GM18519 (cell line): ENCODE results near the gene TMEM30A.

Experiments
- ATAC-seq: cut with Tn5 transposase; IDR thresholded peaks from one replicate; pipeline ENCODE4 v1.9.1; 2021; ENCODE audit warnings: mild to moderate bottlenecking, moderate library complexity; ENCODE audit not compliant: unreplicated experiment, low FRiP score

TMEM30A gene

DNA sequence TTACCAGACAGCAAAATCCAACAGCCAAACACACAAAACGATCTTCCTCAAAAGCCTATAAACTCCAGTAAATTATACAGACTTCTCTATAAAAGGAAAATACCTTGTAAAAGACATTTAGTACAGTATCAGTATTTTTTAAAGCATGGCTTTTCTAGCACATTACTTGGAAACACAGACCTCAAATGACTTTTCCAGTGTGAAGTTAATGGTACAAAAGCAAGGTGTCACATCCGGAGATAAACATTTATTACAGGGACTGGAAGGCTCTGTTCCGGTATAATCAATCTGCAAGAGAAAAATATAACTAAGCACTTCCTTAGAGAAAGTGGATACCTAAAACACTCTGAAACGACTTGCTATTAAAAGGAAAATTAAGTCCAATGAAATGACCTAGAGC lies 17.1 kb downstream of the TMEM30A start:
- ATAC-seq, result no peak

DNA sequence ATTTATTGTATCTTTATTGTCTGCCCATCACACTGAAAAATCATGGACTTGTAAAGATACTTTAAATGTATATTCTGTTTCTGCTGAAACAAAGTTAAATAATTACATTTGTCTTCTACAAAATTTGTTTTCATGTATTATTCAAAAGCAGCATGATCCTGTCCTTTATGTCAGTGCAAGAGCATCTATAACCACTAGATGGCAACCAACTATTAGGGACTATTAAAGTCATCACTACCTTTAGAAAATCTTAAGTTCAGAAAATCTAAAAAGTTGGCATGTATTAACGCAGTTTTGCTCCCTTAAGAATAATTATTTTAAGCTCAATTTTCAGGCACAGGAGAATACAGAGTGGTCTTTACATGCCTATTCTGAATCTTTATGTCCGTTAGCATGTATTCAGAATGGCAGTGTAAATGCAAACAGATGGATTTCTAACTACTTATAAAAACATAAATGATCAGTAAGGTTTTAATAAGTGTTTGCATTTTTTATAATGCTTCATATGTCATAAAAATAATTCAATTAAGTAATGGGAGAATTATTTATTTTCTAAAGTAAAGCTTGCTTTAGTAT lies 17.8 kb downstream of the TMEM30A start:
- ATAC-seq, result peak; percentile 89

DNA sequence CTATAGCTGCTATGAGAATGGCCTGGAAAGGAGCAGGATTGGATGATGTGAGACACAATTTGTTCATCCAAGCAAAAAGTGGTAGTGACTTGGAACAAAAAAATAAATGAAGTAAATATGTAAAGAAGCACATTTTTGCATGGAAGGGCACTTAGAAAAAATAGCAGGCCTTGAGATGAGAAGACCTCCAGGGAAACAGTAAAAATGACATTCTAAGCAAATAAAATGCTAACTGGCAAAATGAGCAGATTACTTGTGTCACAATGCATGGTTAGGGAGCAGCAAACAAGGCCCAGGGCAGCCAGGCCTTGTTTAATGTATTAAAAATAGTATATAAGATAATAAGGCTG lies 21.2 kb downstream of the TMEM30A start:
- no peak for ATAC-seq

DNA sequence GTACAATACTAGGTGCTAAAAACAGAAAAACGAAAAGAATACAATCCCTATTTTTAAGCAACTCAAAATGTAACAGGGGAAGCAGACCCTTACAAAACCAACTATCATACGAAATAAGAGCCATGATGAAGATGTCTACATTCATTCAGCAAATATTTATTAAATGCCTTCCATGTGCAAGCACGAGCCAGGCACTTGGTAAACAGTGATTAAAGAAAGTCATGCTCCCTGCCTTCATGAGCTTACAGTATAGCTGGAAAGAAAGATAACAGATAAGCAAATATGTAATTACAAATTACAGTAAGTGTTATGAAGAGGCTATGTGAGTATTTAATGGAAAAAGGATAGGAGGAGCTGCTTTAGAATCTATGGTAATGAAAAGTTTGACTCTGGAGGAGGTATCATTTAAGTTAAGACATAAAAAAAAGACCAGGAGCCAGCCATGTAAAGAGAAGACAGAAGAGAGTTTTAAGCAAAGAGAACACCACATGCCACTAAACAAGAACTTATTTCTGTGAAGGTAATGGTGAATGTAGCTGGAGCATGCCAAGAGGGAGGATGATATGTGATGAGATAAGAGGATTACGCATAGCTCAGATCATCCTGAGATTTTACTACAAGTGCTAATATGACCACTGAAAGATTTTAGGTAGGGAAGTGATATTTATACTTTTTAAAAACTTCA lies 21.7 kb downstream of the TMEM30A start:
- no peak for ATAC-seq

DNA sequence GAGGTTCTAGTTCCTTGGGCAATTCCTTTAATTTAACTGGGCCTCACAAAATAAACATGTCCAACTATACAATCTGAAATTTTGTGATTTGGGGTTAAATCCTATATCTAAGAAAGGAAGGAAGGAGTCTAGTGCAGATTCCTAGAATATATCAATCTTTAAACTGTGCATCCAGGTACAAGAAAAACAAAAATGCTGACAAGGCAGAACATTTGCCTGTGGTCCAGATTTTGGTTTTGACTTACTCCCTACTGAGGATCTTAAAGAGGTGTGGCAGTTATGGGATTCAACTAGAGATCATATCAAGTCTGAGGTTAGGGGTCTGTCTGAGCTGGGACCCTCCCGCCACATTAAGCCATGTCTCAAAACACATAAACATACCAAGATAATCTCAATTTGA lies 23.3 kb downstream of the TMEM30A start:
- ATAC-seq, result no peak

DNA sequence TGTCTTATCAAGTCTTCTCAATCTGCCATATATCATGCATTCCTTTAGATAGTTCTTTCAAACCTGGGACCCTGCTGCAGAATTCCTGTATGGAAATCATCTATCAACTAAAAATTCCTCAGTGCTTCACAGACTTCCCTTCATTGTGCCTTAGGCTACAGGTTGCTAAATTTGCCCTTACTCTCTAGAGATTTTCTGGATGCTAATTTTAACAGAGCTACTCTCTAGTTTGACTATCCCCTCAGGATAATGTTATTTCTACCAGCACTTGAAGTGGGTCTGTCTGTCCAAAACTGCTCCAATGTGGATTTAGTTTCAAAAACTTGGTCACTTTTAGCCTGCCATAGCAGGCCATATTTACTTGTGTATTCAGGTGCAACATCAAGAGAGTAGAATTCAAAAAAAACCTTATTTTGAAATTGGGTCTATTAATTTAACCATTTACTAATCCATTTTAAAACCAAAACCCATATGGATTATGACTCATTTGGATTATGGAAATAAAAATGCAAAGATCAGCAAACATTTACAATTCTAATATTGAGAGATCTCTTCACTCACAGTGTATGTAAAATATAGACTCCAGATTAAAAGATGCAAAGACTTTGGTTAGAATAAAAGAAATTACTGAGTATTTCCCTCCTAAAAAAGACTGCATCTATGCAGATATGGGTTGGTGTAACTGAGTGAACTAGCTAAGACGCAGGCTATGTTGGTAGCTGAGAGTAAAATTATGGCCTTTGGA lies 27.1 kb downstream of the TMEM30A start:
- no peak for ATAC-seq

DNA sequence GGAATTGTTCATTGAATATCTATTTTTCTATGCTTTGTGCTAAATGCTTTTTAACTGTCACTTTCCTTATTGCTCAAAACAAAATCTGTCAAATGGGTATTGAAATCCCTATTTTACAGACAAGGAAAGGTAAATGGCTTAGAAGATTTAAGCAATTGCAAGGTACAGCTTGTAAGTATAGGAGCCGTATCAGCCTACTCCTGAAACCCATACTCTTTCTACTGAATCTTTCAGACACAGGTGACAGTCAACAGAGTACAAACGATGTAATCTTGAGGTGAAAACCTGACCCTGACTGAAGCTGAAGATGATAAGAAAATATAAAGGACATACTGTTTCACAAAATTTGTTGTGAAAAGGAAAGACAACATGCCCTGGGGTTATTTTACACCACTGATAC lies 34.0 kb downstream of the TMEM30A start:
- no peak for ATAC-seq

DNA sequence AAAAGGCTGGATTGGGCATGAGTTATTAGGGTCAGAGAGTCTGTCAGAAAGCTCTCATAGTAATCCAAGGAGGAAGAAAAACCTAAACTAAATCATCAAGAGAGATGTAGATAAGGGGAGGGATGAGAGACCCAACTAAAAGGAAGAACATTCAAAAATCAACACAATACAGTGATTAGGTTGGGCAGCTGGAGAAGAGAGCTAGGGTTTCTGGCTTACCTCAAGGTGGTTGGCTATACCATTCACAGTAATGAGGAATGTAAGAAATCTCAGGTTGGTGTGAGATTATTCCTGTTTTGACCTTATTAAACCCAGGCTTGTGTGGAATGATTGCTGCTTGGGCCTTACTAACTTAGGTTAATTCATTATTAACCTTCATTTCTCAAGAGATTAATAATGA lies 34.8 kb downstream of the TMEM30A start:
- ATAC-seq, result no peak

DNA sequence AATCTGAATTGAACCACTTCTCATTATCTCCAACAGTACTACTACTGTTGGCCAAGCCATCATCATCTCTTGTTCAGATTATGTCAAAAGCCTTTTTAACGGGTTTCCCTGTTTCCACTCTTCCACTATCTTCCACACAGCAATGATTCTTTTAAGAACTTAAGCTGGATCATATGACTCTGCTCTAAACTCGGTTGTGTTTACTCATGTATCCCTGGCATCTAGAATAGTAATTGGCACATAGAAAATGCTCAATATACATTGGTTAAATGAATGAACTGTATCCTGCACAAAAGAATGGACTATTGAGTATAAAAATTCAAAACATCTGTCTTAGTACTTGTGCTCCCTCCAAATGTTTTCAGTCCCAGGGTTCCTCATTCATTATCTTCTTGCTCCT lies 38.2 kb downstream of the TMEM30A start:
- no peak for ATAC-seq

DNA sequence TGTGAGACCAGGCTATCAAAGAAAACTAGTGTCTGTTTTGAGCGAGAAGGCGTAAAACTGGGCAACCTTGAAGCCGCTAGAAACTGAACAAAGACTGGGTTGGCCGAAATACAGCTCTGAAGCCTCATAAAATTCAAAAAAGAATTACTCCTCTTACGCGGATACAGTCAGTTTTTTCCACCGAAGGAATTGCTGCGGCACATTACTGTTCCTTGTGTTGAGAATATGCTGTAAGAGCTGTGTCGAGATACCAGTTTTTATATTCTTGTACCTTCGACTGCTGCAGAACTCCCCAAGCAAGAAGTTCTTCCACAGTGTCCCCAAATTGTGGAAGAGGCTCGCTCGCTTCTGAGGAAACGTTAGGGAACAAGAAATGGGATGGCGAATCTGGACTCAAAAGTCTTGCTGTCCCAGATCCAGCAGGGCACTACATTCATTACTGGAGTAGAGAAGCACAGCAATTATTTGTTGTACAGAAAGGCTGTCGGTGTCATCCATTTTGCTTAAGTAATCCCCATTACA lies 40.5 kb downstream of the TMEM30A start:
- no peak for ATAC-seq

DNA sequence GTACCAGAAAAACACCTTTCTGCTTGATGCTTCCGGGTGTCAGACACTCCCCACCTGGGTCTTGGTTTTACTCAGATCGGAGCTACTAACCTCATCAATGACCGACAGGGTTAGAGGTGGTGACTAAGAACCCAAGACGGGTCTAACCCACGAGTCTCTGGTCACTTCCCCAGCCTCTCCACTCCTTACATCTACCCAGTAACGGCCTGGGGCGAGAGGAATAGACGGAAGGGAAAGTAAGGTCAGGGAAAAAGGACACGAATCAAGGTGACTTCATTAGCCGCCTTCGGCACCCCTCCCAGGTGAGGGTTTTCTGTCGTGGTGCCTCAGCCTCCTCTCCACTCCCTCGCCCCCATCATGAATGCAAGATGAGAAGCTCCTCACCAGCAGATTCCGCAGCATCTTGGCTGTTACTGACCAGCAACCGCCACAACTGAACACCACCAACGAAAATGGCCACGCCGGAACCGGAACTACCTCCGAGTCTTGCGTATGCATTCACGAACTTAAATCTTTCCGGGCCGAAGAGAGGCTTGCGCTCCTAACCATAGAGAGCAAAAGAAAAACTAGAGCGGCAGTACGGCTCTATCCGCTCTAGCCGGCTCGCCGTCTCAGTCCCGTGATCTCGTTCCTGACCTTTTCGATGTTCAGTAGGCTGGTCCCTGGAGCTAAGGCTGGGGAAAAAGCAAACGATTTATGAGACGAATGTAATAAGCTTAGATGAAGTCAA lies 41.1 kb downstream of the TMEM30A start, which contains the start of gene COX7A2:
TSS of gene COX7A2 (minus strand) at position 469 of the 730 bp plus-strand sequence. CDS start at position 402, 67 bp downstream.
- peak; percentile 97 for ATAC-seq

DNA sequence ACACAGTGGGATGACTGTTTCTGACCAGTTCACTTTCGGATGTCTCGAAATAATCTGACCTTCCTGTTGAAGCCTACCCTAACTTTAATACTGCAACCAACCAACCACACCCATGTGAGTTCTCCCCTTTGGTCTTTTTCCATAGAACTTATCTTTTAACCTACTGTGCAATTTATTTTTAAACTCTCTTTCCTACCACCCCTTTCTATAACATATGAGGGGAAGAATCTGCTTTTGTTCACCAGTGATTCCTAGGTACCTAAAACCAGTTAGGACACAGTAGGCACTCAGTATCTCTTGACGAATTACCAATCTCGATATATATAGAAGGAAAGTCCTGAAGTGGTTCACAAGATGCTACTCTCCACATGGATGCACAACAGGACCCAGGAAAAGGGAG lies 48.0 kb downstream of the TMEM30A start:
- no peak for ATAC-seq

DNA sequence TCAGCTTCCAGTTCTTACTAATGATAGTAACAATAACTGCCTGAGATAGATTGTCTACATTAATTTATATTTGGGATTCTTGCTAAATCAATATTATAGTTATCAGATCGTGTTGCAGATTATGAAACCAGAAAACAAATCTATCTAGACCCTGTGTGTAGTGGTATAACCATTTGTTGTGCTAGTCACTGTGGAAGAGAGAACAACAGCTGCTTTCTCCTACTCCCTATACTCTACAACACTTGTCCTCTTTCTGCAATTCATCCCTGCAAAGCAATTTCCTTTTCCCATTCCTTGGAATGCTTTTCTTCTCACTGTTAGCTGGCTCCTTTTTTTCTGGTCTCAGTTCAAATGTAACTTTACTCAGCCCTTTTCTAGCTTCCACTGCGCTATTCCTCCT lies 49.3 kb downstream of the TMEM30A start:
- no peak for ATAC-seq

DNA sequence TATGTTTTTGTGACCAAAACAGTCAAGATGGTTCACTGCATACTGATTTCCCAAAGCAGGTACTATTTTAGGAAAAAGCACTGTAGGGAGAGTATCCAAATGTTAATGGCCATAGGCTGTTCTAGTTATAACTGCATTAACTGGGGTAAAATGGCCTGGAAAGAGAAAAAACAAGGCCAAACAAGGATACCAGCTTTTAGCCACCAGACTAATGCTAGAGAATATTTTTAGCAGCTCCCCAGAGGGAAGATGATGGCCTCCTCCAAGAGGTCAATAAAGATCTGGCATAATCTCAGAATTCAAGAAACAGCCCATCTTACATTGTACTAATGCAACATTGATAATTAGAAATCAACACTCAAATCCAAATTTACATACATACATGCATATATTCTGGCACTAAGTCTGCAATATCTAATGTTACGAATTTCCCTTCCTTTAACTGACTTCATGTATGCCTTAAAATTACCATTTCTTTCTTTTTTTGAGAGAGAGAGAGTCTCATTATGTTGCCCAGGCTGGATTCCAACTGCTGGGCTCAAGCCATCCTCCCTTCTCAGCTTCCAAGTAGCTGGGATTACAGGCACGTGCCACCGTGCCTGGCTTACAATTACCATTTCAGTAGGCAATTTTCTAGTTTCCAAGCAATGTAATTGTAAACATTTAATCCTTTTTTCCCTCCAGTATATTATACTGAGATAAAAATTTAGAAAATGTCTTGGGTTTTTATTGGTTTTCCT lies 50.3 kb downstream of the TMEM30A start:
- no peak for ATAC-seq

DNA sequence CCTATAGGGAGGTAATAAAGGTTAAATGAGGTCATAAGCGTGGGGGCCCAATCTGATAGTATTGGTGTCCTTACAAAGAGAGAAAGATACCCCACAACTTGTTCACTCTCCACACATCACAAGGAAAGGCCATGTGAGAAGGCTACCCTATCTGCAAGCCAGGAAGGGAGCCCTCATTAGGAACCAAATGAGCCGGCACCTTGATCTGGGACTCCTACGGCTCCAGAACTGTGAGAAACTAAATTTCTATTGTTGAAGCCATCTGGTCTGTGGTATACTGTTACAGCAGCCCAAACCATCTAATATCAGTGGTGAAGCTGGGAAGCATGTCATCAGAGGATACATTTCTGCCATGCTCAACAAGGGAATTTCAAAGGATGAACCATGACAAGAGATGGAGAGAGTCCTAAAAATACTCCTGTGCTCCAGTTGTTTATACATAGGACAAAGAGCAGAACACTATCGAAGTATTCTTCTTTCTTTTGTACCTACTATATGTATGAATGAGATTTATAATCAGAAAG lies 51.4 kb downstream of the TMEM30A start:
- no peak for ATAC-seq

DNA sequence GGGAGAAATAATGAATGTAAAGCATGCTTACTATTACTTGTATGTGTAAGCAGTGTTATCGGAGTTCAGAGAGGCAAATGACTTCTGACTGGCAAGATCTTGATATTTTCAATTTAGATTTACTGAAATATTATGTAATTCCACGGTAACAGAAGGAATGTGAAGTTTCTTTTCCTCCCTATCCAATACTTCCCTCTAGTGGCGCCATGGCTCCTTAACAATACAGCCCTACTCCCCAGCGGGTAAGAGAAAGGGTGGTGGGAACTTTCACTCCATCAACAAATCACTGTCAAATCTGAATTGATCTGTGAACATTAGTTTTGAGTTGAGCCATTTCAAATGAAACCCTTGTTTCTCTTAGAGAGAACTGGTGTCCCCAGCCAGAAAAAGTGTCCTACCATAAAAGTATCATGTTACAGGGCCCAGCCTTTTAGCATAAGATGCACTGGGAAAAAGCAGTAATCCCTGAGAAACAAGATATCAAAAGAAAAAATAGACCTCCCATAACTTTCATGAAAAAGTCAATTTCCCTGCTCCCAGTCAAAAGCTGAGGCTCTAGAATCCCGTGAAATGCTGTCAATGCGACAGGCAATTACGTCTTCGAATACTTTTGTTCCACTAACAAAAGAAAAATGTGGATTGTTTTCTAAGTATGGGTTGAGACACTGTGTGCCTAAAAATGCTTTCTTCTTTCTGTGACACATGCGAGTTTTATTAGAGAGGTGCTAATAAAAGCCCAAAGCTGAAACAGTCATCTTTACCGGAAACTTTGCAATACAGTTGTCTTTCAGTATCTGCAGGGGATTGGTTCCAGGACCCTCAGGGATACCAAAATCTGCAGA lies 53.9 kb downstream of the TMEM30A start:
- ATAC-seq, result no peak

DNA sequence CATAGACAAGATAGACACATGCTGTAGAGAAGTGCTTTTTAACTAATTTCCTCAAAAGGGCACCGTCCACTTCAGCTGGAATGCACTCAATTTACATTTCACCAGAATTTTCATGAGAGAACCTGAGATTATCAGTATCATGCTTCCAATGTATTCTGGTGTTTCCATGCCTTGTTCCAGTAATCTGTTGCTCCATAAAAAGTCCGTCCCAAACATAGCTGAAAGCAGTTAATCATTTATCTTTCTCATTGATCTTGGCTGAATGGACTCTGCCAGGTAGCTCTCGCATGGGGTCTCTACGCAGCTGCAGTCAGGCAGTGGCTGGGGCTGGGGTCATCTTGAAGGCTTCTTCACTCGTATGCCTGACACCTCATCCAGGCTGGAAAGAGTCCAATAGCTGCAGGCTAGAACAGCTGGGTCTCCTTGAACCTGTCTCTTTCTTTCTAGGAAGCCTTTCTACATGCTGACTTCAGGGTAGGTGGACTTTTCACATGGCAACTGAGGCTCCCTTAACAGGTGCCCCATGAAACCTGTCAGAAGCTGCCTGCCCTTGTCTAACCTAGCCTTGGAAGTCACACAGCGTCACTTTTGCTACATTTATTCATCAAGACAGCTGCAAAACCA lies 60.2 kb downstream of the TMEM30A start:
- ATAC-seq, result no peak

DNA sequence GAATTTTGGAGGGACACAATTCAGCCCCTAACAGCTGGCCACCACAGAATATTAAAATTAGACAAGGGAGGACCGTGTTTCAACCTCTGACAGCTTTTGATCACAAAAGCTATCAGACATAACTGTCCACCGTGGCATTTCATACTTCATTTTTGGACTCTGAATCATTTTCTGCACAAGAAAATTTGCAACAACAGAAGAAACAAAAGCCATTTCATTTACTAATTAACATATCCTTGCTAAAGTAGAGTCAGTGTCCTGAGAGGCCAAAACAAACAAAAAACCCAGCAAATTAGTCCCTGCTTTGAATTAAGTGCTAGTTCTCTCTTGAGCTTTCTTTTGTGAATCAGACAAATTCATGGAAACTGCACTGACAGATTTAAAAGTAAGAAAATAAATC lies 61.2 kb downstream of the TMEM30A start:
- no peak for ATAC-seq

DNA sequence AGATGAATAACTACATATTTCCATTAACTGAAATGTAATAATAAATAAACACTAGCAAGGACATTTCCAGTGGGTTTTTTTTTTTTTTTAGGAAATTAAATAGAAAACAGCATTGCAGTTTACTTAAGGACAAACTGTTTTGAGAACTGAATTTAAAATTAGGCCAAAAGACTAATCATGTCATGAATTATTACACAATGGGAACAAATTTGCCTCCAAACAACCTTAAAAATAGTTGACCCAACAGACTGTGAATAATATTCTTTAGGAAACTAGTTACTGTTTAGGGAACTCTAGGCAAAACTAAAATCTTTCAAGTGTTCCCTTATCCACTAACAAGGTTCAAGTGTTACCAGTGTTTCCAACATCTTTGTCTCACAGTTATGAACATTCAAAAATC lies 62.3 kb downstream of the TMEM30A start:
- no peak for ATAC-seq
